Endometrial microvascular endothelial cells (primary cell): ENCODE results near the gene ZFAND2B. TPM values are rescaled to one million over a fixed set of nuclear protein-coding genes. Genes with fewer than 3 reads are reported as not detected.
"Not testable (repeated sequence)": the region's sequence is repeated elsewhere in the genome, so short reads cannot be mapped to it uniquely, and the experiment has no call there.

Experiments used
- in situ Hi-C: cut with HindIII; loops from 2 replicates; pipeline ENCODE4 v1.10.0; 2017; ENCODE audit warnings: low sequenced_read_pairs, low pct_unique_long_range_greater_than_20kb; ENCODE audit errors: inconsistent ontology term
- total RNA-seq: library from RNA; depleted of rRNA; stranded (reverse); fragments of >200 nt; gene quantifications from one replicate; pipeline ENCODE4 v1.2.3, GENCODE V29; 2015; ENCODE audit errors: inconsistent ontology term

The ZFAND2B gene
- total RNA-seq, 1 donor from 2014 or later: 24.1 TPM

GRCh38 chr2:219199470-219200211, 6.9 kb upstream of the ZFAND2B start:
- in situ Hi-C loops: no loop called here

GRCh38 chr2:219200502-219201326, 5.9 kb upstream of the ZFAND2B start:
- in situ Hi-C loops: not testable (repeated sequence)

GRCh38 chr2:219201331-219201730, 5.3 kb upstream of the ZFAND2B start:
- in situ Hi-C loops: not testable (repeated sequence)

- in situ Hi-C loops: no loop called here
Observed at GRCh38 chr2:219204425-219205164, 2.0 kb upstream of the ZFAND2B start.

- in situ Hi-C loops: no loop called here
Observed at GRCh38 chr2:219205165-219205538, 1.4 kb upstream of the ZFAND2B start.

- in situ Hi-C loops: no loop called here
Observed at GRCh38 chr2:219205981-219206327, 628 bp upstream of the ZFAND2B start.

GRCh38 chr2:219207134-219207883, 727 bp downstream of the ZFAND2B start:
- in situ Hi-C loops: no loop called here

GRCh38 chr2:219207884-219208740, 1.5 kb downstream of the ZFAND2B start:
- in situ Hi-C loops: no loop called here

- in situ Hi-C loops: no loop called here
Observed at GRCh38 chr2:219209236-219210195, 2.9 kb downstream of the ZFAND2B start.

GRCh38 chr2:219210196-219210885, 3.8 kb downstream of the ZFAND2B start:
- in situ Hi-C loops: no loop called here

GRCh38 chr2:219210886-219211362, 4.3 kb downstream of the ZFAND2B start:
- in situ Hi-C loops: no loop called here

- in situ Hi-C loops: no loop called here
Observed at GRCh38 chr2:219213026-219213415, 6.4 kb downstream of the ZFAND2B start.

GRCh38 chr2:219213486-219214071, 7.0 kb downstream of the ZFAND2B start:
- in situ Hi-C loops: no loop called here

GRCh38 chr2:219214141-219214540, 7.6 kb downstream of the ZFAND2B start:
- in situ Hi-C loops: no loop called here

- in situ Hi-C loops: no loop called here
Observed at GRCh38 chr2:219214786-219215185, 8.2 kb downstream of the ZFAND2B start.

- in situ Hi-C loops: no loop called here
Observed at GRCh38 chr2:219215871-219216534, 9.4 kb downstream of the ZFAND2B start.
